Activated T-helper 17 cell treated with anti-CD3 and anti-CD28 coated beads, Interleukin-2, amount 50 U/mL, for 72 hours (primary cell): ENCODE data around the gene SYVN1. TPM values are rescaled to one million over a fixed set of nuclear protein-coding genes. Genes with fewer than 3 reads are reported as not detected.
"Not testable (repeated sequence)": the region's sequence is repeated elsewhere in the genome, so short reads cannot be mapped to it uniquely, and the experiment has no call there.

Source experiments
- ATAC-seq: fragments of 150-1000 bp; cut with Tn5 transposase; replicated peaks from 2 replicates; pipeline ENCODE4 v1.10.0; 2021; ENCODE audit warnings: mild to moderate bottlenecking, moderate library complexity
- H3K27ac Mint-ChIP-seq: one replicate; pipeline ENCODE4 v1.8.0; 2022; ENCODE audit warnings: mixed read lengths
- H3K27me3 Mint-ChIP-seq: one replicate; pipeline ENCODE4 v1.8.0; 2022; ENCODE audit warnings: mixed read lengths
- H3K36me3 Mint-ChIP-seq: one replicate; pipeline ENCODE4 v1.8.0; 2022; ENCODE audit warnings: low read depth, mild to moderate bottlenecking, mixed read lengths
- H3K4me1 Mint-ChIP-seq: one replicate; pipeline ENCODE4 v1.8.0; 2022; ENCODE audit warnings: mixed read lengths
- H3K4me3 Mint-ChIP-seq: one replicate; pipeline ENCODE4 v1.8.0; 2022; ENCODE audit warnings: mild to moderate bottlenecking, mixed read lengths
- H3K9me3 Mint-ChIP-seq: one replicate; pipeline ENCODE4 v1.8.0; 2022; ENCODE audit warnings: mixed read lengths
- total RNA-seq, 2 donors: library from RNA; stranded (reverse); gene quantifications; one replicate each; pipeline ENCODE4 v1.2.3, GENCODE V29; 2022

SYVN1 gene
- total RNA-seq, 2 donors from 2014 or later: 28.9 to 30.8 TPM

DNA sequence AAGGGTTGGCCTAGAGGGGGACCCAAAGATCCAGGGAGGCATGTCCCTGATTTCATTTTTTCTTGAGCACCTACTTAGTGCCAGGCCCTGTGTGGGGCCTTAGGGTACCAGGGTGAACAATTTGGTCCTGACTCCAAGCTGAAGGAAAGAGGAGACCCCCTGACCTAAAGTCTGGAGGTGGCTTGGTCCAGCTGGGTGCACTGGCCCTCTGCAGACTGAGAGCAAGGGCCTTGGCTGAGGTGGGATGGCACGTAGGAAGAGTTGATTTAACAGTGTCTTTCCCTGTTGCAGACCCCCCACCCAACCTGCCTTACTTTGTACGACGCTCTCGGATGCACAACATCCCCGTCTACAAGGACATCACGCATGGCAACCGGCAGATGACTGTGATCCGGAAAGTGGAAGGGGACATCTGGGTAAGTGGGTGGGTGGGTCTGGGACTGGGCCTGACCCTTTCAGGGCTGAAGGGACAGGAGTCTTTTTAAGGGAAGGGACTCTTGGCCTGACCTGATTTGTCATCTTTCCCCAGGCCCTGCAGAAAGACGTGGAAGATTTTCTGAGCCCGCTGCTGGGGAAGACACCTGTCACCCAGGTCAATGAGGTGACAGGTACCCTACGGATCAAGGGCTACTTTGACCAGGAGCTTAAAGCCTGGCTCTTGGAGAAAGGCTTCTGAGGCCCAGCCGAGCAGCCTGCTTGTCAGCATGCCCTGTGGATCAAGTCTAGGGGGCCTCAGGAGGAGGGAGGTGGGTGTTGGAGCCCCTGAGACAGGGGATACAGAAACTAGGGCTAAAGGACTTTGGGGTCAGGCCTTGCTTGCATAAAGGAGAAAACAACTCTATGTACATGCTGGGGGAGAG, 8.9 kb downstream of the SYVN1 start:
- Mint-ChIP-seq H3K9me3 (no peaks in the 10 kb centered on the region), H3K36me3 (peaks cover 87% of the 10 kb centered on the region), H3K27ac (no peak overlapping the region), H3K4me1 (peaks cover 10% of the 10 kb centered on the region), H3K27me3 (no peaks in the 10 kb centered on the region), H3K4me3 (no peak overlapping the region)
- no peak for ATAC-seq

- H3K9me3 Mint-ChIP-seq: no peaks in the 10 kb centered on the region
- H3K27ac Mint-ChIP-seq: peak overlapping the region; percentile 4
- H3K27me3 Mint-ChIP-seq: no peaks in the 10 kb centered on the region
- H3K4me1 Mint-ChIP-seq: peaks cover 15% of the 10 kb centered on the region
- H3K36me3 Mint-ChIP-seq: peaks cover 87% of the 10 kb centered on the region
- peak overlapping the region; percentile 49 for H3K4me3 Mint-ChIP-seq
- no peak for ATAC-seq
These were observed 9.7 kb downstream of the SYVN1 start for GRCh38 chr11:65124480-65125196.

DNA sequence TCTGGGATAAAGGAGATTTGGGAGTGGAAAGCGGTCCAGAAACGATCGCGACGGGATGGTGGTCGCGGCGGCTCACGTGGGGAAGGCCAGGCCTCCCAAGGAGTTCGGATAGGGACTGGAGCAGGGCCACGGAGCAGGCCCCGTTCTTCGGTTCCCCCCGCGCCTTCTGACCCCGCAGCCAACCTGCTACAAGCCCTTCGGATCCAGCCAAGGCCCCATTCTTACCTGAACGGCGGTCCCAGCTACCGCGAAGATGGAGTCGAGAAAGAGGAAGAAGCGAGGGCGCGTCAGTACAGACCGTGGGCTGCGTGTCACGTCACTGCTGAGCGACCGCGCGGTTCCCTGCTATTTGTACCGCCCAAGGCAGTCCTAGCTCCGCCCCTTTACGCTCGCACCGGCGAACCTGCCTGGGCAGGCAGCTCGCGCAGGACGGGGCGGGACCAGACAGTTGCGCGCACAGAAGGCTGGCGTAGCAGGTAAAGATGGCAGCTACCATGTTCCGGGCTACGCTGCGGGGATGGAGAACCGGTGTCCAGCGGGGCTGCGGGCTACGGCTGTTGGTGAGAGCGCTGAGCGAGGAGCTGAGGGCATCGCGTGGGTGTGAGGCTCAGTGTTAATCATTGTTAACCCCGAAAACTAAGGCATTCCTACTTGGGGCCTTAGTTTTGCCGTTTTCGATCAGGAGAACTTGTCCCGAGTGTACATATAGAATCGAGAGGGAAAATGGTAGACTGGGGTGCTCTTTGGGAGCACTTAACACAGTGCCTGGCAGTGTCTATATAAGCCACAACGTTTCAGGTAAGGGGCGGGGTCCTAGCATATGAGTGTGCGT, 12.2 kb downstream of the SYVN1 start, which contains the start of the genes FAU and MRPL49:
Gene FAU (minus strand): TSS at position 270 of the 832 bp plus-strand sequence. CDS start 321 bp downstream, outside the sequence.
Gene MRPL49 (plus strand): TSS at position 457 of the 832 bp plus-strand sequence. CDS start 26 bp downstream, at position 483.
- Mint-ChIP-seq H3K9me3 (no peaks in the 10 kb centered on the region), H3K4me1 (peaks cover 23% of the 10 kb centered on the region), H3K27me3 (no peaks in the 10 kb centered on the region), H3K36me3 (peaks cover 86% of the 10 kb centered on the region), H3K4me3 (peak within 1 kb of the TSS; percentile 99), H3K27ac (peak within 1 kb of the TSS; percentile 97)
- peak; percentile 91 for ATAC-seq

- H3K4me3 Mint-ChIP-seq: peak overlapping the region; percentile 99
- ATAC-seq: no peak
- H3K4me1 Mint-ChIP-seq: peaks cover 23% of the 10 kb centered on the region
- H3K36me3 Mint-ChIP-seq: peaks cover 84% of the 10 kb centered on the region
- no peaks in the 10 kb centered on the region for H3K27me3 Mint-ChIP-seq
- H3K9me3 Mint-ChIP-seq: no peaks in the 10 kb centered on the region
- H3K27ac Mint-ChIP-seq: peak overlapping the region; percentile 97
These were observed 12.9 kb downstream of the SYVN1 start for GRCh38 chr11:65121447-65121864.

DNA sequence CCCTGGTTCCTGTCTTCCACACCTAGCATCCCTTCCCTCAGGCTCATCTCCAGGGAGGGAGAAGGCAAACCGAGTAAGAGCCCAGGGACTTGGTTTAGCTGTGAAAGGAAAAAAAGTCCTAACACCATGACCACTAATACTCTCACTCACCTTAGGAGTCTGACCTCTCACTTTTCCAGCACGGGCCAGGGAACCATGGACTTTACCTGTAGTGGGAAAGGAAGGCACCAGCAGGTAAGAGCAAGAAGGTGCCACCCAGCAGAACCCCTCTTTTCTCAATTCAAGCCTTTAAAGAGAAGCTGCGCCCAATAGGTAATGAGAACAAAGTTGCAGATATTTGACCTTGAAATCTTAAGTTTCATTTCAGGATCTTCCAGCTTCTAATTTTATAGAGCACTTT, 13.5 kb downstream of the SYVN1 start:
- Mint-ChIP-seq H3K27ac (peak overlapping the region; percentile 97), H3K36me3 (peaks cover 79% of the 10 kb centered on the region), H3K27me3 (no peaks in the 10 kb centered on the region), H3K9me3 (no peaks in the 10 kb centered on the region), H3K4me1 (peaks cover 23% of the 10 kb centered on the region), H3K4me3 (peak overlapping the region; percentile 99)
- no peak for ATAC-seq

- peak overlapping the region; percentile 99 for H3K4me3 Mint-ChIP-seq
- peaks cover 23% of the 10 kb centered on the region for H3K4me1 Mint-ChIP-seq
- H3K9me3 Mint-ChIP-seq: no peaks in the 10 kb centered on the region
- no peak overlapping the region for H3K27ac Mint-ChIP-seq
- H3K36me3 Mint-ChIP-seq: peaks cover 67% of the 10 kb centered on the region
- H3K27me3 Mint-ChIP-seq: no peaks in the 10 kb centered on the region
- no peak for ATAC-seq
These were observed 14.7 kb downstream of the SYVN1 start for GRCh38 chr11:65119670-65119995.

DNA sequence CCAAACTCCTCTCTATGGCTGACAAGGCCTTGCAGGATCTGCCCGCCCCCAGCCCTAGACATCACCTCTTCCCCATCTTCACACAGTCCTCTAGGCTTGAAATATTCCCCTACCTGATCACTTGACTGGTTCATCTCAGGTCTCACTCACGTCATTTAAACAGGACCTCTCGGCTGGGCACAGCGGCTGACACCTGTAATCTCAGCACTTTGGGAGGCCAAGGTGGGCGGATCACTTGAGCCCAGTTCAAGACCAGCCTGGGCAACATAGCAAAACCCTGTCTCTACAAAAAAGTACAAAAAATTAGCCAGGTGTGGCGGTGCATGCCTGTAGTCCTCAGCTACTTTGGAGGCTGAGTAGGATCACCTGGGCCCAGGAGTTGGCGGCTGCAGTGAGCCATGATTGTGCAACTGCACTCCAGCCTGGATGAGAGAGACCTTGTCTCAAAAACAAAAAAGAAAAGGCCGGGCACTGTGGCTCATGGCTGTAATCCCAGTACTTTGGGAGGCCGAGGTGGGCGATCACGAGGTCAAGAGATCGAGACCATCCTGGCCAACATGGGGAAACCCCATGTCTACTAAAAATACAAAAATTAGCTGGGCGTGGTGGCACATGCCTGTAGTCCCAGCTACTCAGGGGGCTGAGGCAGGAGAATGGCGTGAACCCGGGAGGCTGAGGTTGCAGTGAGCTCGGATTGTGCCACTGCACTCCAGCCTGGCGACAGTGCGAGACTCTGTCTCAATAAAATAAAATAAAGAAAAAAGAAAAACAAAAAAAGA, 15.2 kb downstream of the SYVN1 start:
- not testable (repeated sequence) for H3K27me3 Mint-ChIP-seq, H3K9me3 Mint-ChIP-seq, ATAC-seq
- peak overlapping the region; percentile 99 for H3K4me3 Mint-ChIP-seq
- H3K27ac Mint-ChIP-seq: peak overlapping the region; percentile 58
- H3K36me3 Mint-ChIP-seq: peaks cover 62% of the 10 kb centered on the region
- peaks cover 23% of the 10 kb centered on the region for H3K4me1 Mint-ChIP-seq

- Mint-ChIP-seq H3K27me3 (no peaks in the 10 kb centered on the region), H3K9me3 (no peaks in the 10 kb centered on the region), H3K4me1 (peaks cover 27% of the 10 kb centered on the region), H3K27ac (peak overlapping the region; percentile 88), H3K4me3 (peak overlapping the region; percentile 80), H3K36me3 (peaks cover 59% of the 10 kb centered on the region)
- no peak for ATAC-seq
These were observed 16.1 kb downstream of the SYVN1 start for GRCh38 chr11:65118097-65118837.

- Mint-ChIP-seq H3K27me3 (no peaks in the 10 kb centered on the region), H3K4me1 (peaks cover 28% of the 10 kb centered on the region), H3K27ac (peak within 1 kb of the TSS; percentile 88), H3K36me3 (peaks cover 59% of the 10 kb centered on the region), H3K4me3 (peak within 1 kb of the TSS; percentile 80), H3K9me3 (no peaks in the 10 kb centered on the region)
- ATAC-seq: peak; percentile 72
These were observed 16.9 kb downstream of the SYVN1 start, which contains the start of gene ZNHIT2 for GRCh38 chr11:65117206-65118096. TSS of gene ZNHIT2 (minus strand) at chr11:65117701. CDS start at chr11:65117653, 48 bp downstream.

GRCh38 chr11:65116370-65117205, 17.7 kb downstream of the SYVN1 start:
- Mint-ChIP-seq H3K4me3 (peak overlapping the region; percentile 80), H3K4me1 (peaks cover 23% of the 10 kb centered on the region), H3K36me3 (peaks cover 50% of the 10 kb centered on the region), H3K27ac (peak overlapping the region; percentile 72), H3K9me3 (no peaks in the 10 kb centered on the region), H3K27me3 (no peaks in the 10 kb centered on the region)
- ATAC-seq: peak; percentile 22

DNA sequence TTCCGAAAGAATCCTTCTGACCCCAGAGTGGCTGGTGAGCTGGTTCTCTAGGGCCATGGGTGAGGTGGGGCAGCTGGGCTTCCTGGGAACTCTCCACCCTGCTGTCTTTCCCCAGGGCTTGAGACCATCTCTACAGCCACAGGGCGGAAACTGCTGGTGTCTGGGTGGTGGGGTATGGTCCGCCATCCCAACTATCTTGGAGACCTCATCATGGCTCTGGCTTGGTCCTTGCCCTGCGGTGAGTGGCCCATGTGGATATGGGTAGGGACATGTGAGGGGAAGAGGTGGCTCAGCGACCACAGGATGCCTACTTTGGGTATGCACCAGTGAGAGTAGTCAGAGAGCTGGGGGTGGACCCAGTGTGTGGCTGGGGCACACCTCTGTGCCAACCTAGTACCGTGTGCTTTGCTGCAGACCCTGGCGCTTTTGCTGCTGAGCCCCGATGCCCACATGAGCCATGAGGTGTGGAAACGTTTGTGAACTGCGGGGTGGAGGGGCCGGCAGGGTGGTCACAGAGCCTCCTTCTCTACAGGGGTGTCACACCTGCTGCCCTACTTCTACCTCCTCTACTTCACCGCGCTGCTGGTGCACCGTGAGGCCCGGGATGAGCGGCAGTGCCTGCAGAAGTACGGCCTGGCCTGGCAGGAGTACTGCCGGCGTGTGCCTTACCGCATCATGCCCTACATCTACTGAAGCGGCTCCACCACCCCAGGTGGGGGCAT, 18.8 kb downstream of the SYVN1 start:
- peak overlapping the region; percentile 25 for H3K27ac Mint-ChIP-seq
- peaks cover 39% of the 10 kb centered on the region for H3K36me3 Mint-ChIP-seq
- peaks cover 17% of the 10 kb centered on the region for H3K4me1 Mint-ChIP-seq
- H3K9me3 Mint-ChIP-seq: no peaks in the 10 kb centered on the region
- H3K27me3 Mint-ChIP-seq: no peaks in the 10 kb centered on the region
- no peak for ATAC-seq
- H3K4me3 Mint-ChIP-seq: peak overlapping the region; percentile 80
